ENCODE results near the gene HSD11B1L. TPM values are rescaled to one million over a fixed set of nuclear protein-coding genes. Genes with fewer than 3 reads are reported as not detected.
"Not testable (repeated sequence)": the region's sequence is repeated elsewhere in the genome, so short reads cannot be mapped to it uniquely, and the experiment has no call there.

HSD11B1L gene
- total and polyA plus RNA-seq, 4 donors: 3.9 to 12.0 (median 7.1) TPM

GRCh38 chr19:5686647-5687359 is 6.0 kb downstream of the HSD11B1L start:
- DNase-seq: peak; percentile 99 to 100
- H3K27ac ChIP-seq (ENCODE audit: low read depth in 1 of 2, low read length in 2 of 2): no peak overlapping the region
- 1% methylated on average over 59 of the region's 59 CpGs for WGBS, 2 donors
- no peaks in the 10 kb centered on the region for H3K36me3 ChIP-seq (ENCODE audit: control insufficient read depth in 1 of 2, insufficient read depth in 2 of 2, low read length in 1 of 2)
- ATAC-seq (ENCODE audit: low FRiP score): peak; percentile 90
- H3K4me3 ChIP-seq (ENCODE audit: low read length in 2 of 2): peak overlapping the region in 1 of 2 donors; percentile 21
- H3K9me3 ChIP-seq (ENCODE audit: control insufficient read depth, low read length): no peaks in the 10 kb centered on the region
- no peaks in the 10 kb centered on the region for H3K4me1 ChIP-seq (ENCODE audit: control insufficient read depth in 1 of 2, insufficient read depth in 2 of 2, low read length in 2 of 2)
- intact Hi-C loops (cut with DNase I): no loop called here
- H3K27me3 ChIP-seq (ENCODE audit: control insufficient read depth in 1 of 2, insufficient read depth in 2 of 2, low read length in 1 of 2): no peaks in the 10 kb centered on the region

DNA sequence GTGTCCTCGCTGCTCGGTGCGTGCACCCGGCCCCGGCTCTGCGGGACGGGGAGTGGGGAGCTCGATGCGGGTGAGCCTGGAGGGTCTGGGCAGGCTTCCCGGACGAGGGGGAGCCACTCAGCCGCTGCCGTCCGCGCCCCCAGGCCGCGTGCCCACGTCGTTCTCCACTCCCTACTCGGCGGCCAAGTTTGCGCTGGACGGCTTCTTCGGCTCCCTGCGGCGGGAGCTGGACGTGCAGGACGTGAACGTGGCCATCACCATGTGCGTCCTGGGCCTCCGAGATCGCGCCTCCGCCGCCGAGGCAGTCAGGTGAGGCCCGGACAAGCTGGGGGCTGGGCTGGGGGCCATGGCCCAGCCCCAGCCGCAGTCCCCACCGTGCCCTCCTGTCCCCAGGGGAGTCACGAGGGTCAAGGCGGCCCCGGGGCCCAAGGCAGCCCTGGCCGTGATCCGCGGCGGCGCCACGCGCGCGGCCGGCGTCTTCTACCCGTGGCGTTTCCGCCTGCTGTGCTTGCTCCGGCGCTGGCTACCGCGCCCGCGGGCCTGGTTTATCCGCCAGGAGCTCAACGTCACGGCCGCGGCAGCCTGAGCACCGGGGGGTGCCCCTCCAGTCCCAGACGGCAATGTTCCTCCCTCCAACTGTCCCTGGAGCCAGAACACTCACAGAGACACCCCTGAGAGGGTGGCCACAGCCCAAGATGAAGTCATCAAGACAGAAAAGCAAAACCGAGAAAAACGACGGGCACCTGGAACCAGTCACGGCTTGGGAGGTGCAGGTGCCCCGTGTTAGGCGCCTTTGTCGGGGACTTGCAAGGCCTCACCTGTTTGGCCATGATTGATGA is 6.8 kb downstream of the HSD11B1L start:
- Histone ChIP-seq H3K4me1 (ENCODE audit: control insufficient read depth in 1 of 2, insufficient read depth in 2 of 2, low read length in 2 of 2) (no peaks in the 10 kb centered on the region), H3K36me3 (ENCODE audit: control insufficient read depth in 1 of 2, insufficient read depth in 2 of 2, low read length in 1 of 2) (no peaks in the 10 kb centered on the region), H3K27me3 (ENCODE audit: control insufficient read depth in 1 of 2, insufficient read depth in 2 of 2, low read length in 1 of 2) (no peaks in the 10 kb centered on the region), H3K9me3 (ENCODE audit: control insufficient read depth, low read length) (no peaks in the 10 kb centered on the region), H3K27ac (ENCODE audit: low read depth in 1 of 2, low read length in 2 of 2) (peak overlapping the region in 1 of 2 donors; percentile 2), H3K4me3 (ENCODE audit: low read length in 2 of 2) (no peak overlapping the region)
- ATAC-seq (ENCODE audit: low FRiP score) (no peak), DNase-seq (no peak)
- 40 to 47% methylated on average over 55 to 76 of the region's 76 CpGs for WGBS, 2 donors
- intact Hi-C loops (cut with DNase I): no loop called here

- H3K4me1 ChIP-seq (ENCODE audit: control insufficient read depth in 1 of 2, insufficient read depth in 2 of 2, low read length in 2 of 2); H3K27me3 ChIP-seq (ENCODE audit: control insufficient read depth in 1 of 2, insufficient read depth in 2 of 2, low read length in 1 of 2); H3K27ac ChIP-seq (ENCODE audit: low read depth in 1 of 2, low read length in 2 of 2); H3K4me3 ChIP-seq (ENCODE audit: low read length in 2 of 2); H3K36me3 ChIP-seq (ENCODE audit: control insufficient read depth in 1 of 2, insufficient read depth in 2 of 2, low read length in 1 of 2); DNase-seq; ATAC-seq (ENCODE audit: low FRiP score); H3K9me3 ChIP-seq (ENCODE audit: control insufficient read depth, low read length); intact Hi-C loops (cut with DNase I): not testable (repeated sequence)
- WGBS, 2 donors: 89 to 92% methylated on average over 13 of the region's 13 CpGs
Measured at GRCh38 chr19:5688262-5688881, 7.5 kb downstream of the HSD11B1L start.

DNA sequence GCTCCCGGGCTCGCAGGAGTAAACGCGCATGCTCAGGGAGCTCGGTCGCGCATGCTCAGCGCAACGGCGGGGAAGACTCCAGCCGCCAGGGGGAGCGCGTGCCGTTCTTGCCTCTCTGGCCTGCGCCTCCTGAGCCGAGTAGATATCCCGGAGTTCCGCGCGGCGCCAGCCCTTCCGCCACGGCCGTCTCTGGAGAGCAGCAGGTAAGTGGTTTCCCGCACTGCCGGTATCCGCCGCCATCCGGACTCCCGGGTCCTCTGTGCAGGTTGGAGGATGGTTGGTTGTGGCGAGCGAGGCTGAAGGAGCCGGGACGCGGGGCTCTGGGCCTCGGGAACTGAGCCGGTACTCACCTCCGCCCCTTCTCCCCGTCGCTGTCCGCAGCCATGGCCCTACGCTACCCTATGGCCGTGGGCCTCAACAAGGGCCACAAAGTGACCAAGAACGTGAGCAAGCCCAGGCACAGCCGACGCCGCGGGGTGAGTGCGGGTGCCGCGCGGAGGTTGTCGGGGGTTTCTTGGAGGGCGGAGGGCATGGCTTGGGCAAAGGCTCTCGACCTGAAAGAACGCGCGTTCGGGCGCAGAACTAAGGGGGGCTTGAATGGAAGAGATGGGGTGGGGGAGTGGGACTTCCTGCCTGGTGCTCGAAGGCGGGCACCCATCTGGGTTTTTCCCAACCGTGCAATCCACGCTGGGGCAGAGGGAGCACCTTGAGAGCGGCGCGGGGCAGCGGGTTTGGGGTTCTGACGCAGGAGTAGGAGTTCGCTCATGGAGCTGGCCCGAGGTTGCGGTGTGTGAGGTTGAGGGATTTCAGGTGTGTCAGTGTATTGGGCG is 9.5 kb downstream of the HSD11B1L start, which contains the start of gene RPL36:
RPL36 (plus strand) TSS at position 171 of the 830 bp plus-strand sequence; CDS start at position 384, 213 bp downstream.
- 1% methylated on average over 73 of the region's 73 CpGs for WGBS, 2 donors
- H3K9me3 ChIP-seq (ENCODE audit: control insufficient read depth, low read length): no peaks in the 10 kb centered on the region
- intact Hi-C loops (cut with DNase I): loop anchor here in 1 of 2 donors (1.0 kb wide), 1 partner anchor 30 kb away; the partner anchor contains the start of genes CATSPERD and LONP1
- DNase-seq: peak; percentile 98 to 100
- peaks cover 0 to 2% of the 10 kb centered on the region in 2 donors for H3K36me3 ChIP-seq (ENCODE audit: control insufficient read depth in 1 of 2, insufficient read depth in 2 of 2, low read length in 1 of 2)
- peak within 1 kb of the TSS in 1 of 2 donors; percentile 41 for H3K27ac ChIP-seq (ENCODE audit: low read depth in 1 of 2, low read length in 2 of 2)
- H3K4me3 ChIP-seq (ENCODE audit: low read length in 2 of 2): peak within 1 kb of the TSS; percentile 41 to 55
- peak; percentile 93 for ATAC-seq (ENCODE audit: low FRiP score)
- no peaks in the 10 kb centered on the region for H3K27me3 ChIP-seq (ENCODE audit: control insufficient read depth in 1 of 2, insufficient read depth in 2 of 2, low read length in 1 of 2)
- no peaks in the 10 kb centered on the region for H3K4me1 ChIP-seq (ENCODE audit: control insufficient read depth in 1 of 2, insufficient read depth in 2 of 2, low read length in 2 of 2)

- ATAC-seq (ENCODE audit: low FRiP score) (no peak), DNase-seq (no peak)
- Histone ChIP-seq H3K27me3 (ENCODE audit: control insufficient read depth in 1 of 2, insufficient read depth in 2 of 2, low read length in 1 of 2) (no peaks in the 10 kb centered on the region), H3K9me3 (ENCODE audit: control insufficient read depth, low read length) (no peaks in the 10 kb centered on the region), H3K36me3 (ENCODE audit: control insufficient read depth in 1 of 2, insufficient read depth in 2 of 2, low read length in 1 of 2) (peaks cover 0 to 6% of the 10 kb centered on the region in 2 donors), H3K27ac (ENCODE audit: low read depth in 1 of 2, low read length in 2 of 2) (peak overlapping the region in 1 of 2 donors; percentile 5), H3K4me3 (ENCODE audit: low read length in 2 of 2) (peak overlapping the region in 1 of 2 donors; percentile 41), H3K4me1 (ENCODE audit: control insufficient read depth in 1 of 2, insufficient read depth in 2 of 2, low read length in 2 of 2) (no peaks in the 10 kb centered on the region)
- WGBS, 2 donors: 10% methylated on average over 54 of the region's 54 CpGs
- intact Hi-C loops (cut with DNase I): loop anchor here in 1 of 2 donors (1.0 kb wide), 1 partner anchor 29 kb away; the partner anchor contains the start of genes CATSPERD and LONP1
Measured at GRCh38 chr19:5690955-5691821, 10.4 kb downstream of the HSD11B1L start.

GRCh38 chr19:5691822-5692722 is 11.2 kb downstream of the HSD11B1L start:
- Histone ChIP-seq H3K36me3 (ENCODE audit: control insufficient read depth in 1 of 2, insufficient read depth in 2 of 2, low read length in 1 of 2) (peaks cover 0 to 6% of the 10 kb centered on the region in 2 donors), H3K9me3 (ENCODE audit: control insufficient read depth, low read length) (no peaks in the 10 kb centered on the region), H3K4me1 (ENCODE audit: control insufficient read depth in 1 of 2, insufficient read depth in 2 of 2, low read length in 2 of 2) (no peaks in the 10 kb centered on the region), H3K27me3 (ENCODE audit: control insufficient read depth in 1 of 2, insufficient read depth in 2 of 2, low read length in 1 of 2) (no peaks in the 10 kb centered on the region), H3K27ac (ENCODE audit: low read depth in 1 of 2, low read length in 2 of 2) (no peak overlapping the region), H3K4me3 (ENCODE audit: low read length in 2 of 2) (no peak overlapping the region)
- intact Hi-C loops (cut with DNase I): no loop called here
- DNase-seq: no peak
- no peak for ATAC-seq (ENCODE audit: low FRiP score)
- WGBS, 2 donors: 69 to 75% methylated on average over 42 of the region's 42 CpGs

- no peaks in the 10 kb centered on the region for H3K4me1 ChIP-seq (ENCODE audit: control insufficient read depth in 1 of 2, insufficient read depth in 2 of 2, low read length in 2 of 2)
- ATAC-seq (ENCODE audit: low FRiP score) (no peak), DNase-seq (no peak)
- 71 to 76% methylated on average over 6 to 7 of the region's 7 CpGs for WGBS, 2 donors
- no peak overlapping the region for H3K27ac ChIP-seq (ENCODE audit: low read depth in 1 of 2, low read length in 2 of 2)
- H3K36me3 ChIP-seq (ENCODE audit: control insufficient read depth in 1 of 2, insufficient read depth in 2 of 2, low read length in 1 of 2): peaks cover 0 to 6% of the 10 kb centered on the region in 2 donors
- no peak overlapping the region for H3K4me3 ChIP-seq (ENCODE audit: low read length in 2 of 2)
- no peaks in the 10 kb centered on the region for H3K27me3 ChIP-seq (ENCODE audit: control insufficient read depth in 1 of 2, insufficient read depth in 2 of 2, low read length in 1 of 2)
- no peaks in the 10 kb centered on the region for H3K9me3 ChIP-seq (ENCODE audit: control insufficient read depth, low read length)
- intact Hi-C loops (cut with DNase I): no loop called here
Measured at GRCh38 chr19:5692723-5693194, 11.9 kb downstream of the HSD11B1L start.

Data from aorta (tissue), 5 donors.